Embryonic facial prominence (tissue), 1 donor: ENCODE results near the gene IMMP2L.
"Not testable (repeated sequence)": the region's sequence is repeated elsewhere in the genome, so short reads cannot be mapped to it uniquely, and the experiment has no call there.

ENCODE experiments used
- DNase-seq: peaks from one replicate; pipeline ENCODE4 v3.0.0-alpha.2; 2016; ENCODE audit errors: extremely low spot score

The IMMP2L gene

GRCh38 chr7:111460695-111461094 is 101.6 kb downstream of the IMMP2L start:
- no peak for DNase-seq

DNA sequence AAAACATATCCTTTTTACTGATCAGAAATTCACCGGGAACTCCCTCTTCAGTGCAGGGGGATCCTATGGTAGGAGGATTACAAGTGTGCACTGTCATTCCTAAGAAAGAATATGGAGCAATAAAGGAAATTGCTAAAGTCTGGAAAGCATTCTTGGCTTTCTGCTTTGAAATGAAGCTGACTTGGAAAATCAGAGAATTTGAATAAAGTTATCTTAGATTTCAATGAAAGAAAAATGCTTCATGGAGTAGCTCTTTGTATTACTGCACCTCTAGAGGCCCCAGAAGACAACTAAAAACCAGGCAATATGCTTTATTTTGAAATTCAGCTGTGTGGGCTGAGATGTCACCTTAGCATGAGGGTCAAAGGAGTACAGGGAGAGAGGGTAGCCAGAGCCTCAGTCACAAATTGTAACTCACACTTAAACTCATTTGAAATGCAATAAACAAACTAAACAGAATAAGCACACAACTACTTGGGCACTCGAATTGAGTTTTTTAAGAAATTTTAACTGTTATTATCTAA is 102.5 kb downstream of the IMMP2L start:
- no peak for DNase-seq

DNA sequence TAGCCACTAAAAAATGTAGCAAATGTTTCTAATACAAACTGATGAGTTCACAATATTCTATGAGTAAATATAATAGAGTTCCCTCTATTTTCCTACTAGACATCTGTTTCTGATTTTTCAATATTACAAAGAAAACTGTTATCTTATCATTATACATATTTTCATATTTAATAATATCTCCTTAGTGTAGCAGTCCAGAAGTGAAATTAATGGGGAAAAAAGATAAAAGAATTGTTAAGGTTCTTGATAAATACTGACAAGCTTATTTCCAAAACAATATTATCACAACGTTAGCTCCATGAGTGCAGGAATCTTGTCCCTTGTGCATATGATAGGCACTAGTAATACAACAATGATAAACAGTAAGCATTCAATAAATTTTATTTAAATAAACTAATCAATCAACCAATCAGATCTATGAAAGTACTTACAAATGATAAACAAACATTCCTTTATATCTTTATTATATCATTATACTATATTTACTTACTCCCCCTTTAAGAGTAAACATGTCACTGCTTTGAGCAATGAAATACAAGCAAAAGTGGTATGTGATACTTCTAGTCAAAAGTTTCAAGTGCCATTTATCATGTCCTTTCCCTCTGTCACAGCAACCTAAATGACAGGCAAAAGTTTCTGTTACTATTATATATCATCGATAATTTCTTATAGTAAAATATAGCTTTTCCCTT is 103.1 kb downstream of the IMMP2L start:
- DNase-seq: no peak

DNA sequence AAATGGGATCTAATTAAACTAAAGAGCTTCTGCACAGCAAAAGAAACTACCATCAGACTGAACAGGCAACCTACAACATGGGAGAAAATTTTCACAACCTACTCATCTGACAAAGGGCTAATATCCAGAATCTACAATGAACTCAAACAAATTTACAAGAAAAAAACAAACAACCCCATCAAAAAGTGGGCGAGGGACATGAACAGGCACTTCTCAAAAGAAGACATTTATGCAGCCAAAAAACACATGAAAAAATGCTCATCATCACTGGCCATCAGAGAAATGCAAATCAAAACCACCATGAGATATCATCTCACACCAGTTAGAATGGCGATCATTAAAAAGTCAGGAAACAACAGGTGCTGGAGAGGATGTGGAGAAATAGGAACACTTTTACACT is 111.6 kb downstream of the IMMP2L start:
- not testable (repeated sequence) for DNase-seq

DNA sequence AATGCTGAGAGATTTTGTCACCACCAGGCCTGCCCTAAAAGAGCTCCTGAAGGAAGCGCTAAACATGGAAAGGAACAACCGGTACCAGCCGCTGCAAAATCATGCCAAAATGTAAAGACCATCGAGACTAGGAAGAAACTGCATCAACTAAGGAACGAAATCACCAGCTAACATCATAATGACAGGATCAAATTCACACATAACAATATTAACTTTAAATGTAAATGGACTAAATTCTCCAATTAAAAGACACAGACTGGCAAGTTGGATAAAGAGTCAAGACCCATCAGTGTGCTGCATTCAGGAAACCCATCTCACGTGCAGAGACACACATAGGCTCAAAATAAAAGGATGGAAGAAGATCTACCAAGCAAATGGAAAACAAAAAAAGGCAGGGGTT is 114.8 kb downstream of the IMMP2L start:
- DNase-seq: not testable (repeated sequence)

- DNase-seq: no peak
Observed at GRCh38 chr7:111439977-111440376, 122.3 kb downstream of the IMMP2L start.

DNA sequence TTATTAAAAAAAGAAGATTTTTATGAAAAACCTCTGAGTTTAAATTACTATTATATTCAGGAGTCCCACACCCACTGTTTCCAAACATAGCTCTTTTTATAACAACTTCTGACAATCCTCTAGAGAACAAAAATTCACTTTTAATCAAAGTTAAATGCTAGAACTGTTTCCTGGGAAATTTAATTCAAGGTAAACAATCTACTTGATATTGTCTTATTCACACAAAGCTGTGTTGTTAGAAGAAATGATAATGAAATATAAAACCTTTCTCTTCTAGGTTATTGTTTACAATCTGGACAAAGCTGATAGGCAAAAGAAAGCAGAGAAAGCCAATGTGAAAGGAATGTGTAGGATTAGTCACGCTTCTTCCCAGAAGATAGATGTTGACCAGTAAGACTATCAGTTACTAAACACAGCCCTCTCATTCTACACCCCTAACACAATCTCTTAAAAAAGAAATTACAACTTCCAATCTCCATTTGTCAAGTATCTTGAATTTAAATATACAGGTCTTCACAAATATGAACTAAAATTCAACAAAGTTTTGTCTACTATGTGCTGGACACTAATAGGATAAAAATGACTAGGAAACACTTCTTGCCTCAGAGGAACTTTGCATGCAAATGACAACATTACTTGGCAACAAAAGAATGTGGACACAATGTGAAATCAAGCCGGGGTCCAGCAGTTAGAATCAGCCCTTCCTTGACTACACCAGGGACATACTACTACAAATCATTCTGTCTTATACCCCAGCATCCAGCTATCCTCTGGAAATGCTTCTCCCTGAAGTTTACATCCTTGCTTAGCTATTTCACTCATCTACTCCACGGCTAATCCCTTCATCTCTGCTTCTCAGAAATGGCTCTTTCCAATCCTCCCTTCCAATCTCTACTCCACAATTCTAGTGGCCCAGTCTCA is 123.7 kb downstream of the IMMP2L start:
- no peak for DNase-seq

- no peak for DNase-seq
Observed at GRCh38 chr7:111437736-111438135, 124.6 kb downstream of the IMMP2L start.

GRCh38 chr7:111436608-111437007 is 125.7 kb downstream of the IMMP2L start:
- DNase-seq: no peak

DNA sequence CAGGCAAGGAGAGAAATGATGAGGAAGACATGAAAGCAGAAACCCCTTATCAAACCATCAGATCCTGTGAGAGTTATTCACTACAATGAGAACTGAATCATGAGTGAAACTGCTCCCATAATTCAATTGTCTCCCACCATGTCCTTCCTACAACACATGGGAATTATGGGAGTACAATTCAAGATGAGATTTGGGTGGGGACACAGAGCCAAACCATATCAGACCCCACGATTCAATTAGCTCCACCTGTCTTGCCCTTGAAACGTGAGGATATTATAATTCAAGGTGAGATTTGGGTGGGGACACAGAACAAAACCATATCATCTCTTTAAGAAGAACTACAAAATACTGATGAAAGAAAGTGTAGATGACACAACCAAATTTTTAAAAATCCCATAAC is 128.9 kb downstream of the IMMP2L start:
- DNase-seq: no peak

DNA sequence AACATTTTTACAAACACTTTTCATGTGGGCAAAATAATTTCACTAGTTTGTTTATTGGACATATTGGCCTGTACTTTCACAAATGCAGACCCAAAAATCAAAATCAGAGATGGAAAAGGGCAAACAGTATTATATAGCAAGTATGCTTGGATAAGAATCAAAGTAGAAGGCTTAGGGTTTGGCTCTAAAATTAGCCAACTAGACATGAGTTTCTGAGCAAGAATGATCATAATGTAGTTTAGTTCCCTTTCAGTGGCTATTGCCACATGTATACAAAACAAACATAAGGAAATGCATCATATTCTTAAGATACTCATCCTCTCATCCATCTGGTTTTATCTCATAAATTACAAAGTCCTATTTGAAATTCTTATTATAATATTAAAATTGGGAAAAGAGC is 132.5 kb downstream of the IMMP2L start:
- DNase-seq: no peak

GRCh38 chr7:111424768-111425167 is 137.5 kb downstream of the IMMP2L start:
- DNase-seq: no peak

- DNase-seq: no peak
Observed at GRCh38 chr7:111414374-111414773, 147.9 kb downstream of the IMMP2L start.

DNA sequence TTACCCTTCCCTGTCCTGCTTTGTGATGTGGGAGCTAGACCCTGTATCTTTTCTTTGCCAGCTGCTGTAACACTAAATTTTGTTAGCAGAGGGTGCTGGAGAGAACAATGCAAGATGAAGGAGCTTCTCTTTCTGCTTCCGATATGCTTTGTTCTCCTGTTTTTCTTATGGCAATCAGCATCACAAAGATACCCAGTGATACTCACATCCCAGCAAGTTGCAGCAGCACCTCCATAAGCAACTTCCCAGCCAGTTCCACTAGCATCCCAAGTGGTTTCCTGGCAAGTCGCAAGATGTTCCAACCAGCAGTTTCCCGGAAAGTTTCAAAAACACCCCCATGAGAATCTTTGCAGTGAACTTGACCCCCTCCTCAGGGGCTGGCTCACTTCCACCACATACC is 148.6 kb downstream of the IMMP2L start:
- no peak for DNase-seq

GRCh38 chr7:111410899-111411298 is 151.4 kb downstream of the IMMP2L start:
- DNase-seq: no peak

DNA sequence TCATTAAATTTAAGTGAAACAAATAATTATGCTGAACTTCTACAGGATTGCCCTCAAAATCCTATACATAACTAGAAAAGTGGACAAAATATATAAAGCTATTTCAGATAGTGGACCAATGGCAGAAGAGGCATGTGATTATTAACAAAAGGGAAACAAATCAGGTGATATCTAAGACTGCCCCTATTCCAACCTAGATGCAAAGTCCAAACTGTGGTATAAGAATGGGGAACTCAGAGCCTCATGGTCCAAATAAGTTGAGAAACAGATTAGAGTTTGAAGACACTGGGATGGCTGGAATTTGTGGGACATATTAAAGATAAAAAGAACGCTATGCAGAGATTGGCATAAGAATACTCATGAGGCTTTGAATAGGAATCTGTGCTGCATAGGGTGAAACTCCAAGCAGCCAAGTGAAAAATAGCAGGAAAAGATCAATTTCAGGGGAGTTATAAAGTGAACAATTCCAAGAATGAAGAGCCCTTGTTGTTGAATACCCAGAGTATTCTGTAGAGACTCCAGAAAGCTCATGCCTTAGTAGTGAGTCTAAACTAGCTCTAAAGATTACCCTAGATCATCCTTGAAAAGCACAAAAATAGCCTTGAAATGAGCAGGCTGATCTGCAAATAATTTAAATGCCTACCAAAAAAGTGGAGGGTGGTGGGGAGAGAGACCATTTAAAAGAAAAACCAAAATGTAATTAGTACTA is 152.4 kb downstream of the IMMP2L start:
- DNase-seq: no peak

- no peak for DNase-seq
Observed at GRCh38 chr7:111408724-111409123, 153.6 kb downstream of the IMMP2L start.

GRCh38 chr7:111407258-111407657 is 155.0 kb downstream of the IMMP2L start:
- no peak for DNase-seq

- DNase-seq: no peak
Observed at GRCh38 chr7:111405621-111406020, 156.7 kb downstream of the IMMP2L start.

DNA sequence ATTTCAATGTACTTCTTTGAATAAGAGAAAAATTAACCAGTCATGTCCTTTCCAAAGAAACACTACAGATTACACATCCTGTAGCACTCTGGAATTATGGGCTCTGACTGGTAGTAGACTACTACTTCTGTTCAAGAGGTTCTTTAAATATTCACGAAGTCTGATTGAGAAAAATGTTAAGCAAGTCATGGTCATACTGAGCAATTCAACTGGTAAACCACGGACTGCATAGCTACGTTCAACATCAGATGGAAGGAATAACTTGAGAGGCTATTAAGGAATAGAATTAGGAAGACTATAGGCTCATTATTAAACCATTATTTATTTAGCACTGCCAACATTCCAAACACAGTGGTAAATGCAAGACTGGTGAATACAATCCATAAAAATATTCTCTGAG is 160.8 kb downstream of the IMMP2L start:
- no peak for DNase-seq

DNA sequence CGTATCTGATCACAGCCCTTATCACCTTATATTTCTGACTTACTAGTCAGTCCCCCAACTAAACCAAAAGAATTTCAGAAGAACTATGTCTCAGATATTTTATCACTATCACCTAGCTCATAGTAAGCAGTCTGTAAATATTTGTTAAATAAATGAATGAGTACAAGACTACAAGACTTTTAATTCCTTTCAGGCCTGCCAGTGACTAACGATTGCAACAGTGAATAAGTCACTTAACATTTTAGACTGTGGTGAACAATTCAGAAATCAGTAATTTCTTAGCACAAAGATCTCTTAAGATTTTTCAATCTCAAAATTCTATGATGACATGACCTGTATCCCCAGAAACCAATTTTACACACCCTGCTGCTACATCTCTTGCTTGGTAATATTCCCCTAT is 162.2 kb downstream of the IMMP2L start:
- no peak for DNase-seq

DNA sequence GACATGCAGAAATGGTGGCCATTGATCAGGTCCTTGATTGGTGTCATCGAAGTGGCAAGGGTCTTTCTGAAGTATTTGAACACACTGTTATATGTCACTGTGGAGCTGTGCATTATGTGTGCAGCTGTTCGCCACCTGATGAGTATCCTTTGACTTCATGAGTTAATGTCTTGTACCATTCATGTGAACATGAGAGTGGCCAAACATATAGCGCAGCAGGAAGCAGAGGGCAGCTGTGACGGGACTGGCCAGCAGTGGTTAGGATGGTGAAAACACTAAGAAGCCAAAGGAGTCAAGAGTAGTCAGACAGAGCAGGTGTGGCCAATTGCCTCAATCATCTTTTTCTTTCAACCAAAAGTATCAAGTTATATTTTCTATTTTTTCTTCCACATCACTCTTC is 167.4 kb downstream of the IMMP2L start:
- DNase-seq: no peak
